HG02763 (cell line): ENCODE data around the gene MAPK8.
"Not testable (repeated sequence)": the region's sequence is repeated elsewhere in the genome, so short reads cannot be mapped to it uniquely, and the experiment has no call there.

Source experiments
- ATAC-seq: cut with Tn5 transposase; IDR thresholded peaks from one replicate; pipeline ENCODE4 v1.9.1; 2021; ENCODE audit warnings: mild to moderate bottlenecking, moderate library complexity; ENCODE audit not compliant: unreplicated experiment

The MAPK8 gene

DNA sequence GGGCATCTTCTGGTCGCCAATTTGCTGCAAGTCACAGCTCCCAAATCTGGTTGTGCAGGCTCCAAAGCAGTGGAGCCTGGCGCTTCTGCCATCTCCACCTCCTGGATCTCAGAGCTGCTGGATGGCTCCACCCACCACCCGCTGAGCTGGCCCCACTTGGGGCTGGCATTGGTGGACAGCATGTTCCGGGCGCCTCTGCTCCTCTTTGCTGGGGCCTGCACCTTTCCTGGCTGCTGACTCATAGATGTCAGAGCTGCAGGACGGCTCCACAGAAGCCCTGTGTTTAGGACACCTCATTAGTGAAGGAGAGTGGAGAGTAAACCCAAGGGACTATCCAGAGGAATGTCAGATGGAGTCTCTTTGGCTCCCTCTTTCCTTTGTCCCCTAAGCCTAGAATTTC lies 27.4 kb downstream of the MAPK8 start:
- ATAC-seq = no peak

DNA sequence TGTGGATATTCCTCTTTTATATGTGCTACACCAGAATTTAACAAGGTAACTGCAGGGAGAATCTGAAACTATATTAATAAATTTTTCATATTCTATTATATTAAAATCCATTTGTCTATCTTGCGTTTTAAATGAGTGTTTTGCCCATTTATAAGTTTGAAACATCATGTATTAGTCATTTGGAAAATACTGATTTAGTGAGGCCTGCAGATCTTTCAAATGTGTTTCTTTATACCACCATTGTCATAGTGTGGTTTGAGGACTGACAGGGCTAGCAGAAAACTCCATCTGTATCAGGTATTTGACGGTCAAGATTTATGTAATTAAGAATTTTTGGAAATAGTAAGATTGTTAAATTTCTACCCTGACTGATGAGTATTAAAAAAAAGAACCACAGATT lies 29.3 kb downstream of the MAPK8 start:
- ATAC-seq = no peak

GRCh38 chr10:48336978-48337599 lies 30.6 kb downstream of the MAPK8 start:
- peak; percentile 78 for ATAC-seq

DNA sequence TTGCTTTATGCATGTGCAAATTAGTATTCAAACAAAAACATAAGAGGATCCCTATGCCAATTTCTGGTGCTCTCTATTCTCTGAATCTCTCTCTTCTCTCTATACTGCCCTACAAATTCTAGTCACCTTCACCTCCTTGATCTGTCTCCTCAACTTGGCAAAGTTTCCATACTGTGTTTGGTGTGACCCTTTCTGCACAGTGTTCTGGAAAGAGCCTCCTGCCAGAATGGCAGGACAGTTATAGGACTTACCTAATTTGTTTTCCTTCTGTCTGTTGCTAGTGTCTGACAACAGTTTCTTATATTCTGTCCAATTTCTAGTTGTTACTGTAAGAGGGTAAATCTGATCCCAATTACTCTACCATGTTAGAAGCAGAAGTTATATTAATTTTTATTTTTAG lies 34.3 kb downstream of the MAPK8 start:
- no peak for ATAC-seq

- ATAC-seq = no peak
Measured at GRCh38 chr10:48343106-48343505, 36.6 kb downstream of the MAPK8 start.

DNA sequence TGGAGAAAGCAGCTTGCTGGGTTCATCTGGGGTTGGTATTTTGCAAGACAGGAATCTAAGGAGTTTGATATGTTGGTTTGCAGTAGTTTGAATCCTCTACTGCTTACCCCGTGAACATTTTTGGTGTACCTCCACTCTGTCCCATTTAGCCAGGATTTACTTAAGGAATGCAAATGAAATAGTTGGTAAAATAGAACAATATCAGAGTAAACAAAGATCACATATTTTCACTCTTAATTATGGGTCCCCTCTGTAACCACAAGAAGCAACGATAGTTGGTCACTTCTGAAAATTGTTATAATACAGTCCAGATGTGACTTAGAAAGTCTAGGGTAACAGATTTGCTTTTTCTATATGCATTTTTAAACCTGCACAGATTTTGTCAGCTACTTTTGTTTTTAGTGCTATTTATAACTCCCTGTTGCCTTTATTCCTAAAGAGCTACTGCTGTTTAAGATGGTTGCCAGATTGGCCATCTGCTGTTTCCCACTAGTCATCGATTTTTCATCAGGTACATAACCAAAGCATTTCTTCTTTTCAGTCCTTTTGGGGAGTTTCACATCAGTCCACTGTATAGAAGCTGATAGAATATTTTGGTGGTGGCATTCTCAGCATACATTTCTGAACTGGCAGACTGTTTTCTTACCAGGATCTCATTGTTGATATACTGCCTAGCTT lies 37.6 kb downstream of the MAPK8 start:
- ATAC-seq = no peak

DNA sequence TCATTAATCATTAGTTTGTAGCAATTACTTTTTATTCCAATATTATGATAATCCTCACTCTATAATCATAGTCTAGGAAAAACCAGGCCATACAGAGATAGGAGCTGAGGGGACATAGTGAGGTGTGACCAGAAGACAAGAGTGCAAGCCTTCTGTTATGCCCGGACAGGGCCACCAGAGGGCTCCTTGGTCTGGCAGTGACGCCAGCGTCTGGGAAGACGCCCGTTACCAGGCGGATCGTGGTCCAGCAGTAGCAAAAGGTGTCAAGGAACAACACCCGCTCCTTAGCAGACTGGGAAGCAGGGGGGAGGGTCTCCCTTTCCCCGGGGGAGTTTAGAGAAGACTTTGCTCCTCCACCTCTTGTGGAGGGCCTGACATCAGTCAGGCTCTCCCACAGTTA lies 39.8 kb downstream of the MAPK8 start:
- ATAC-seq = not testable (repeated sequence)

DNA sequence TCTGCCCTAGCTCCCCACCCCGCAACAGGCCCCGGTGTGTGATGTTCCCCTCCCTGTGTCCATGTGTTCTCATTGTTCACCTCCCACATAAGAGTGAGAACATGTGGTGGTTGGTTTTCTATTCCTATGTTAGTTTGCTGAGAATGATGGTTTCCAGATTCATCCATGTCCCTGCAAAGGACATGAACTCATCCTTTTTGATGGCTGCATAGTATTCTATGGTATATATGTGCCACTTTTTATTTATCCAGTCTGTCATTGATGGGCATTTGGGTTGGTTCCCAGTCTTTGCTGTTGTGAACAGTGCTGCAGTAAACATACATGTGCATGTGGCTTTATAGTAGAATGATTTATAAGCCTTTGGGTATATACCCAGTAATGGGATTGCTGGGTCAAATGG lies 41.1 kb downstream of the MAPK8 start:
- not testable (repeated sequence) for ATAC-seq

- not testable (repeated sequence) for ATAC-seq
Measured at GRCh38 chr10:48347943-48348342, 41.5 kb downstream of the MAPK8 start.

GRCh38 chr10:48353246-48353645 lies 46.8 kb downstream of the MAPK8 start:
- no peak for ATAC-seq

GRCh38 chr10:48357631-48358030 lies 51.2 kb downstream of the MAPK8 start:
- ATAC-seq = no peak

DNA sequence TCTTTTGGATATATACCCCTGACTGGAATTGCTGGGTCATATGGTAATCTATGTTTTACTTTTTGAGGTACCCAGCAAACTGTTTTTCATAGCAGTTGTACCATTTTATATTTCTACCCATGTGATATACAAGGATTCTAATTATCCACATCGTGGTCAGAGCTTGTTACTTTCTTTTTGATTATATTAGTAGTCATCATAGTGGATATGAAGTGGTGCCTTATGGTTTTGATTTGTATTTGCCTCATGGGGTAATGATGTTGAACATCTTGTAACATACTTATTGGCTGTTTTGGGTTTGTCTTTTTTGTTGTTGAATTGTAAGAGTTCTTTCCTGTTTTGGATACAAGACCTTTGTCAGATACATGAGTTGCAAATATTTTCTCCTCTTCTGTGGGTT lies 51.7 kb downstream of the MAPK8 start:
- no peak for ATAC-seq

DNA sequence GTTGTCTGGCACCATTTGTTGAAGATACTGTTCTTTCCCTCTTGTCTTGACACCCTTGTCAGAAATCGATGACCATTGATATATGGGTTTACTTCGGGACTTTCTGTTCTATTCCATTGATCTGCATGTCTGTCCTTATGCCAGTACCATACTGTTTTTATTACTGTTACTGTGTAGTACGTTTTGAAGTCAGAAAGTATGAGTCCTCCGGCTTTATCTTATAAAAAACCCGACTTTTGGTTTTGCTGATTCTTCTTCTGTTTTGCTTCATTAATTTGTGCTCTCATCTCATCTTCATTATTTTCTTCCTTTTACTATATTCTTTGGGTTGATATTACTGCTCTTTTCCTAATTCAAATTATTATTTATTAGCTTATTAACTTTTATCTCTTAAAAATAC lies 52.4 kb downstream of the MAPK8 start:
- no peak for ATAC-seq

- no peak for ATAC-seq
Measured at GRCh38 chr10:48361176-48361575, 54.7 kb downstream of the MAPK8 start.

GRCh38 chr10:48363617-48364355 lies 57.3 kb downstream of the MAPK8 start:
- no peak for ATAC-seq

DNA sequence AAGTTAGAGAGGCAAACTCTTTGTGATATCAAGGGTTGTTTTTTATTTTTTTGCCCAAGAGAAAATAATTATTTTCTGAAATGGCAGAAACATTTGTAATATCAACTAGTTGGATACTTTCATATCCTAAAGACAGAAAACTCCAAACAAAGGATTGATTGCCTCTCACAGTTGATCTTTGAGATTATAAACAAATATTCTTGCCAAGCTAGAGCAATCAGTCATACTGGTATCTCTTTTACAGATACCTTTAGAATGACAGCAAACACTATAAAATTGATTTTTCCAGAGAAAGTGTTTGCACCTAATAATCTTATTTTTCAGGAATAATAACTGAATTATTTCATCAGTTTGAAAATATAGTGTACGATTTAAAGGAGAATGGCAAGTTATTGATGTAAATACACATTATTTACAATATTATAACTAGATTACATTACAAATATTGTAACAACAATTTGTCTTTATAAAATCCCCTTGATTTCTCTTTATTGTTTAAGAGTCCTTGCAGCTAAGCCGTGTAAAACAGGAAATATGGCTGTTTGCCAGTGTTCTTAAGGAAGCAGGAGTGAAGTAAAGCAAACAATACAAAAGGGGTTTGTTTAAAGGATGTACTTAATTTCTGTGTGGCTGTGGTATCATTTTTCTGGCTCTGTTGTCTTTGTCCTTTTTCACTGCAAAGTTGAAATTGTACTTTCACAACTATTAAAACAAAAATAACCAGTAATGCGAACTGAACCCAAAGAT lies 58.4 kb downstream of the MAPK8 start:
- ATAC-seq = no peak

- ATAC-seq = no peak
Measured at GRCh38 chr10:48365668-48366067, 59.2 kb downstream of the MAPK8 start.

GRCh38 chr10:48366261-48366660 lies 59.8 kb downstream of the MAPK8 start:
- no peak for ATAC-seq

DNA sequence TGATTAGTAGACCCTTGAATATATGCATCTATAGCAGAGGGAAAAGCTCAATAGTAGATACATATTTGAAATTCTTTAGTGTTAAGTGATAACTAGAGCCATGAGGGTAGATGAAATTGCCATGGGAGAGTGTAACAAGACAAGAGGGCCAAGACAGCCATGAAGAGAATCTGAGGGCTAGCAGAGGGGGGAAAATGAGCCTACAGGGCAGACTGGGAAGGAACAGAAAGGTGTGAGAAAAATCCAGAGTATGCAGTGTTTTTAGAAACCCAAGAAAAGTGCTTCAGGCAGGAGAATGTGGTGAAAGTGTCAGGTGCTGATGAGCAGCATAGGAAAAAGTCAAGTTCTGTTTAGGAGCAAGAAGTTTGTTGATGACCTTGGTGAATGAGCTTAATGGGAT lies 63.0 kb downstream of the MAPK8 start:
- no peak for ATAC-seq

GRCh38 chr10:48377751-48378530 lies 71.5 kb downstream of the MAPK8 start:
- ATAC-seq = no peak

DNA sequence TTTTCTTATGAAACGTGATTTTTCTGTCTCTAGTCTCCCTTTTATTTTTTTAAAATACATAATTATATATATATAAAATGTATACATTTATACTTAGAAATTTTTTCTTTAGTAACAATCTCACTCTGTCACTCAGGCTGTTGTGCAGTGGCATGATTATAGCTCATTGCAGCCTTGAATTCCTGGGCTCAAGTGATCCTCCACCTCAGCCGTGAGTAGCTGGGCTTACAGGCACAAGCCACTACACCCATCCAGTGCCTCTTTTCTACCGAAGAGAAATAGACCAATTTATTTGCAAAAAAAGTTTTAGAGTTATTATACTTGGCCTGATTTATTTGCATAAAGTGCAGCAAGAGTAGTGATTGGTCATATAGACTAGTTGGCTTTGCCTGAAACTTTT lies 72.2 kb downstream of the MAPK8 start:
- ATAC-seq = no peak
